Activated CD4-positive, alpha-beta T cell treated with anti-CD3 and anti-CD28 coated beads, Interleukin-2, amount 10 ng/mL, durations not matched to agents 24 days and 14 days (primary cell): ENCODE results near the gene ATP6V1G2. TPM values are rescaled to one million over a fixed set of nuclear protein-coding genes. Genes with fewer than 3 reads are reported as not detected.
"Not testable (repeated sequence)": the region's sequence is repeated elsewhere in the genome, so short reads cannot be mapped to it uniquely, and the experiment has no call there.

Experiments used
- DNase-seq: peaks from one replicate; pipeline ENCODE4 v3.0.0; 2022
- H3K27ac Mint-ChIP-seq: one replicate; pipeline ENCODE4 v1.8.0; 2022; ENCODE audit warnings: mild to moderate bottlenecking, mixed read lengths
- H3K27me3 Mint-ChIP-seq: one replicate; pipeline ENCODE4 v1.8.0; 2022; ENCODE audit warnings: mixed read lengths
- H3K36me3 Mint-ChIP-seq: one replicate; pipeline ENCODE4 v1.8.0; 2022; ENCODE audit warnings: low read depth, mild to moderate bottlenecking, mixed read lengths
- H3K4me1 Mint-ChIP-seq: one replicate; pipeline ENCODE4 v1.8.0; 2021; ENCODE audit warnings: mixed read lengths
- H3K4me3 Mint-ChIP-seq: one replicate; pipeline ENCODE4 v1.8.0; 2022; ENCODE audit warnings: mild to moderate bottlenecking, moderate library complexity, mixed read lengths
- H3K9me3 Mint-ChIP-seq: one replicate; pipeline ENCODE4 v1.8.0; 2021; ENCODE audit warnings: mixed read lengths
- intact Hi-C: fragments of 100-400 bp; cut with micrococcal nuclease; formaldehyde crosslinking; loops from one replicate; pipeline ENCODE4 v1.15.1; 2023
- total RNA-seq: library from RNA; stranded (reverse); gene quantifications from 2 replicates; pipeline ENCODE4 v1.2.3, GENCODE V29; 2022

Gene ATP6V1G2
- total RNA-seq, result 0.89 and 0.92 TPM in 2 replicates

DNA sequence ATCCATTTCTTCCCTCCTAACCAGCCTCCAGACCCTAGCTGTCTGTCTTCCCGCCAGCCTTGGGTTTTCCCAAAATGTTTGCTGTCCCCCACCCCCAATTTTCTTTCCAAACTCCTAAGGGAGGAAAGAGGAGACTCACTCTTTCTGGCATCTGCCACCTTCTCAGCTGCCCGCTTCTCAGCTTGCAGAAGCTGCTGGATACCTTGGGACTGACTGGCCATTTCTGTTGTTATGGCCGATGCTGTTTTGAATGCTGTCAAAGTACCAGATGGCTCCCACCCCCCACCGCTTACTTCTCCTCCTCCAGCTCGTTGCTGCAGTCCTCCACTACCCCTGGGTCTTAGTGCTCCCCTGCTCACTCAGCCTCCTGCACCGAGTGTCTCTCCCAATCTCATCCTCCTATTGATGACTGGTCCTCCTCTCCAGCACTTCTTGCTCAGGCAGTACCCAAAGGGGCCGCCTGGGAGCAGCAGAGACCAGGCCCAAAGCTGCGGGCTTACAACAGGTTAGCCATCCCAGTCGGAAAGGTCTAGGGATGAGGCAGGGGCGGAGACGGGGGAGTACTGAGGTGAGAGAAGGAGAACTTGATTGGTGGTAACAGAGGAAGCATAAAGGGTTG is at the start of gene ATP6V1G2:
Gene ATP6V1G2 (minus strand): TSS at position 270 of the 619 bp plus-strand sequence. CDS start 49 bp downstream, at position 221.
- H3K9me3 Mint-ChIP-seq, result no peaks in the 10 kb centered on the region
- peaks cover 17% of the 10 kb centered on the region for H3K36me3 Mint-ChIP-seq
- intact Hi-C loops, result loop anchor here (1.0 to 10.0 kb wide), 5 partner anchors 52 to 318 kb away; partner anchors contain the start of genes CLIC1 and NEU1
- H3K4me3 Mint-ChIP-seq, result peak within 1 kb of the TSS; percentile 91
- H3K4me1 Mint-ChIP-seq, result peaks cover 48% of the 10 kb centered on the region
- H3K27me3 Mint-ChIP-seq, result no peaks in the 10 kb centered on the region
- H3K27ac Mint-ChIP-seq, result peak within 1 kb of the TSS; percentile 91
- DNase-seq, result peak; percentile 97

DNA sequence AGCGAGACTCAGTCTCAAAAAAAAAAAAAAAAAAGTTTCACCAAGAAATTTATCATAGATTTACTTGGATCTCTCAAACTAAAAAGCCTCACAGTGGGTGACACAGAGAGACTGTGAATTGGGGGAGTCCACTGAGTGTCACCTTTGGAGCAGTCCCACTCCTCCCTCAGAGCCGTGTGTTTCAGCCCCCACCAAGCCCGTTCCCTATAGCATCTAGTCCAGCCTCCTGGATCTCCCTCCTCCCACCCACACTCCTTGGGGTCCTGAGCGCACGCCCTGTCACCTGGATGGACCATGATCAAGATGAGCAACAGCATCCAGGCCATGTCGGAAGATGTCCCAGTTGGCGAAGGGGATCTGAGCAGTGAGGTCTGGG is 46.0 kb upstream of the ATP6V1G2 start:
- peak; percentile 66 for DNase-seq
- intact Hi-C loops, result no loop called here
- Mint-ChIP-seq H3K27me3 (no peaks in the 10 kb centered on the region), H3K36me3 (peaks cover 12% of the 10 kb centered on the region), H3K9me3 (no peaks in the 10 kb centered on the region), H3K4me1 (peaks cover 49% of the 10 kb centered on the region), H3K27ac (peak overlapping the region; percentile 71), H3K4me3 (peak overlapping the region; percentile 76)

DNA sequence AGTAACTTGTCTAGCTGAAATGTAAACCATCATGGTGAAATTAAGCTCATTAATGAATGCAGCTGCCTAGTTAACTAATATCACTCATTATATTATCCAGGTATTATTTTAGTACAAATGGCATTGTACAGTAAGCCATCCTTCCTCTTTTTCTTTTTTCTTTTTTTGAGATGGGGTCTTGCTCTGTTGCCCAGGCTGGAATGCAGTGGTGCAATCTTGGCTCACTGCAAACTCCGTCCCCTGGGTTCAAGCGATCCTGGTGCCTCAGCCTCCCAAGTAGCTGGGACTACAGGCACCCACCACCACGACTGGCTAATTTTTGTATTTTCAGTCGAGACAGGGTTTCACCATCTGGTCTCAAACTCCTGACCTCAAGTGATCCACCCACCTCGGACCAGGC is 44.3 kb upstream of the ATP6V1G2 start:
- H3K27ac Mint-ChIP-seq, intact Hi-C loops, H3K4me3 Mint-ChIP-seq, H3K27me3 Mint-ChIP-seq, H3K9me3 Mint-ChIP-seq, DNase-seq: not testable (repeated sequence)
- peaks cover 13% of the 10 kb centered on the region for H3K36me3 Mint-ChIP-seq
- peaks cover 53% of the 10 kb centered on the region for H3K4me1 Mint-ChIP-seq

DNA sequence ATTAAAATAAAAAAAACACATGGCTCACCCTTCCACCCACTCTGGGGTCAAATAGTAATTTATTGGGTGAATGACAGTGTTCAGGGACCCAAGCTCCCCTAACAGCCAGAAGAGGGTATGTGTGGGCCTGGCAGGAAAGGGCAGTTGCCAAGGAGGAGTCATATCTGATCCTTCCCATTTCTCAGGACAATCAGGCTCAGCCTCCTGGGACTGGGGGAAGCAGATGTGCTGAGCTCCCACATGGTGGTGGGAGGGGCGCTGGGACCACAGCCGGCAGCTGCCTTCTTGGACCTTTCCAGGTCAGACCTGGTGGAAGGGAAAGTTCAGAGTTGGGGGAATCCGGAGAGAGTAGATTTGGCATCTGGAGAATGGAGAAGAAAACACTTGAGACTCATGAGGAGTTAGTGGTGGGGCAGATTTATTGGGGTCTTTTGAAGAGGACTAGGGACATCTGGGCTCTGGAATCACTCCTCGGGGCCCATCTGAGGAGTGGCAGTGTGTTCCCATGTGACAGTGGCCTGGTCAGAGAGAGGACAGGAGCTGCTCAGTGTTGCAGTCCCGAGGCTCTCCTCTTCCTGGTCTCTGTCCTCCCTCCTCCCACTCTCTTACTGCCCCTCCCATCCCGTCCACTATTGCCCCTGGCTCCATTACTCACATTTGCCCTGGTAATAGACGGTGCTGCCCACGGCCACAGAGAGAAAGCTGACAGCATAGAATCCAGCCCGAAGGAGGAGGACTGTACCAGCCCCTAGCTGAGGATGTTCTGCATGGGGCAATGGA is 42.7 kb upstream of the ATP6V1G2 start:
- Mint-ChIP-seq H3K9me3 (no peaks in the 10 kb centered on the region), H3K27me3 (no peaks in the 10 kb centered on the region), H3K4me3 (peak overlapping the region; percentile 66), H3K4me1 (peaks cover 58% of the 10 kb centered on the region), H3K27ac (peak overlapping the region; percentile 34), H3K36me3 (peaks cover 15% of the 10 kb centered on the region)
- intact Hi-C loops, result no loop called here
- DNase-seq, result no peak

DNA sequence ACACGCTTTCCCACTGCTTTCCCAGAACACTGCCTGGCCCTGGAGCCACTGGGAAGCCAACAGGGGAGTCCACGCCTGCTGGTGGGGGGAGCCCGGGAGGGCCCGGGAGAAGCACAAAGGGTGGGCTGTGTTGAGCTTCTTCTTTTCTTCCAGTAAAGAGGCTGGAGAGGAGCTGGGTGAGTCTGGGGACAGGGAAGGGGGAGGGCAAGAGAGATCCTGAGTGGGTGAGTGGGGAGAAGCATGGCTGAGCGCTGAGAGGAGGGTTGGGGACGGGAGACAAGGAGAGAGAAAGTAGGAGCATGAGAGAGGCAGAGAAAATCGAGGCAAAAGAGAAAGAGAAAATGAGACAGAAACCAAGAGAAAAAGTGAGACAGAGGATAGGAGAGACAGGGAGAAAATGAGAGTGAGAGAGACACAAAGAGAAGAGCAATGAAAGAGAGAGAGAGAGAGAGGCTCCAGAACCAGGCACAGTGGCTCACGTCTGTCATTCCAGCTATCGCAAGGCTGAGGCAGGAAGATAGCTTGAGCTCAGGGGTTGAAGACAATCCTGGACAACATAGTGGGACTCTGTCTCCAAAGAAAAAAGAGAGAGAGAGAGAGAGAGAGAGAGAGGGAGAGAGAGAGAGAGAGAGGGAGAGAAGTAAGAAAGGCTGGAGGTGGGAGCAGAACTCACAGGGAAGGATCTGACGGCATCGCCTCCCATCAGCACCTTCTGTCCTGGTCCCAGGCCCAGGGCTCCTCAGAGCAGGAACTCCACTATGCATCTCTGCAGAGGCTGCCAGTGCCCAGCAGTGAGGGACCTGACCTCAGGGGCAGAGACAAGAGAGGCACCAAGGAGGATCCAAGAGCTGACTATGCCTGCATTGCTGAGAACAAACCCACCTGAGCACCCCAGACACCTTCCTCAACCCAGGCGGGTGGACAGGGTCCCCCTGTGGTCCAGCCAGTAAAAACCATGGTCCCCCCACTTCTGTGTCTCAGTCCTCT is 41.7 kb upstream of the ATP6V1G2 start:
- intact Hi-C loops, result no loop called here
- Mint-ChIP-seq H3K4me1 (peaks cover 60% of the 10 kb centered on the region), H3K9me3 (no peaks in the 10 kb centered on the region)

DNA sequence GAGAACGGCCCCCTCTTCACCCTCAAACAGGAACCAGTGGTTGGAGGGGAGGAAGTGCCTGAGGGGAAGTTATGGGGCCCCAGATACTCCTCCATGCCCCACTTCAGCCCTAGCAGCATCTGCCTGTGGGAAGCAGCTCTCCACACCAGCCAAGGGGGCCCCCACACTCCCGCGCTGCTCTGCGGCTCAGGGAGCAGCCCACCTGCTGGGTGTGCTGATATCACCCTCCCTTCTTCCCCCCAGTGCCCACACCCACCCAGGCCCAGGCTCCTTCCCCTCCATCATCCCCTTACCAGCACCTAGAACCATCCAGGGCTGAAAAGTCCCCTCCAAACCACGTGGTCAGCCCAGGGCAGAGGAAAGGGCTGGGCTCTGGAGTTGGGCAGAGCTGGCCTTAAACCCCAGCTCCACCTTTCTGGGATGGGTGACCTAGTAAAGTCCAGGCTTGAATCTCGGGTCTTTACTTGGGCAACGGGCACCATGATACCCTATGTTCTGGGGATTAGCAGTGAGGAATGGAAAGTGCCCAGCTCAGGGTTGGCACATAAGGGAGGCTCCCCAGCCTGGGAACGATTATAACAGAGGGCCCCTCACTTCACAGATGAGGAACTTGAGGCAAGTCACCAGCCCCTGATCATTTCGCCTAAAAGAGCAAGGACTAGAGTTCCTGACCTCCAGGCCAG is 40.3 kb upstream of the ATP6V1G2 start:
- peak; percentile 78 for DNase-seq

More for the DNA sequence above, 41.7 kb upstream of the ATP6V1G2 start:
- H3K27ac Mint-ChIP-seq, result peak overlapping the region; percentile 94
- peak; percentile 69 for DNase-seq
- H3K4me3 Mint-ChIP-seq, result peak overlapping the region; percentile 89
- no peaks in the 10 kb centered on the region for H3K27me3 Mint-ChIP-seq
- peaks cover 15% of the 10 kb centered on the region for H3K36me3 Mint-ChIP-seq

DNA sequence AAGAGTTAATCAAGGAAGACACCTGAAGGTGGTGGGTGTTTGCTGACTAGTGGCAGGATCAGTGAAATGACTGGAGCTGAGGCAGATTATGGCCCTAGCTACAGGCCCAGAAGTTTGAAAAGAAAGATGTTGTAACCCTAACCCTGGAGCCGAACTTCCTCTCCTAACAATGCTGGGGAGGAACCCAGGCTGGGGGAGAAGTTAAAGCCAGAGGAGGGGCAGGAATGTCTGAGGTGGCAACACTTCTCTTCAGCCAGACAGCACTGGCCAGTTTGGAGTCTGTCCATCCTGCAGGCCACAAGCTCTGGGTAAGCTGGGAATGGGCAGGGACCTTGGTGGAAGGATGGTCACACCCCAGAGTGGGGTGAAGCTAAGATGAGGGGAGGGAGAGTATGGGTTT is 39.6 kb upstream of the ATP6V1G2 start, which contains the start of gene LST1:
Gene LST1 (plus strand): TSS at position 270 of the 400 bp plus-strand sequence. CDS start 1,023 bp downstream, outside the sequence.
- Mint-ChIP-seq H3K27me3 (no peaks in the 10 kb centered on the region), H3K4me1 (peaks cover 58% of the 10 kb centered on the region), H3K36me3 (peaks cover 26% of the 10 kb centered on the region), H3K27ac (peak within 1 kb of the TSS; percentile 96), H3K9me3 (no peaks in the 10 kb centered on the region), H3K4me3 (peak within 1 kb of the TSS; percentile 89)
- intact Hi-C loops, result no loop called here
- DNase-seq, result no peak

More for the DNA sequence above, 40.3 kb upstream of the ATP6V1G2 start:
- Mint-ChIP-seq H3K27me3 (no peaks in the 10 kb centered on the region), H3K4me1 (peaks cover 60% of the 10 kb centered on the region), H3K9me3 (no peaks in the 10 kb centered on the region), H3K4me3 (peak overlapping the region; percentile 89), H3K27ac (peak overlapping the region; percentile 96), H3K36me3 (peaks cover 22% of the 10 kb centered on the region)
- intact Hi-C loops, result no loop called here

DNA sequence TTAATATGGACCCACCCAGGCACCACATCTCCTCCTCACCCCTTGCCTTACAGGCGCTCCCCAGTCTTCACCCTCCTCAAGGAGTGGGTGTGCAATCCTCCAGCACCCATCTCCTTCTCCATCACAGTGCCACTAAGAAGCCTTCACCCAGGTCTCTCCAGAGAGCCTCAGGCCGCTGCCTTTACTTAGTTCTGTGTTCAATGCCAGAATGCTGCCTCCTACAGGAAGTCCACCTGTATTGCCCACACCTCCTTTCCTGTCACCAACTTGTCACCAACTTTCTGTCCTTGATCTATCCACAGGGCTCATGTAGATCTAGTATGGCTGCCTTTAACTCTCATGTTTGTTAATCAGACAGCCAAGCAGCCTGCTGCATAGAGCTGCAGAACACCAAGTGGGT is 39.1 kb upstream of the ATP6V1G2 start:
- peaks cover 29% of the 10 kb centered on the region for H3K36me3 Mint-ChIP-seq
- H3K4me1 Mint-ChIP-seq, result peaks cover 59% of the 10 kb centered on the region
- H3K4me3 Mint-ChIP-seq, result peak overlapping the region; percentile 89
- intact Hi-C loops, result loop anchor here (1.0 kb wide), 1 partner anchor 13 kb away; no protein-coding TSS in a partner anchor
- no peaks in the 10 kb centered on the region for H3K9me3 Mint-ChIP-seq
- DNase-seq, result peak; percentile 86
- H3K27me3 Mint-ChIP-seq, result no peaks in the 10 kb centered on the region
- peak overlapping the region; percentile 96 for H3K27ac Mint-ChIP-seq

DNA sequence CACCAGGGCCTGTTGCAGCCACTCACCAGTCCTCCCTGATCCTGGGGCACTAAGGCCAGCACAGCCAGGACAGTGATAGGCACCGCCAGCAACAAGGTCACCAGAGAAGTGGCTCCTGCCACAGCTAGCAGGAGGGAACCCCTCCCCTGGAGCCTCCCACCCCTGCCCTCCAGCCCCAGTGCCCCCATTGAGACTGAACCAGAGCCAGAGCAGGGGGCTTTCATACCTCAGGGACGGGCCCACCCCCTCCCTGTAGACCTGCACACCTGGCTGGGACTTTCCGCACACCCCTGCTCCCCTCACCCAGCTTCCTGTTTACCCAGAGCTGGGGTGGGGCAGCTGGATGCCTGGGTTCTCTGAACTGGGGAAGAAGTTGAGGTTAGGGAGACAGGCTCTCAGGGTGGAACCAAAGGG is 35.8 kb upstream of the ATP6V1G2 start, which contains the start of gene LTB:
Gene LTB (minus strand): TSS at position 195 of the 414 bp plus-strand sequence. CDS start 7 bp downstream, at position 188.
- H3K4me3 Mint-ChIP-seq, result peak within 1 kb of the TSS; percentile 94

DNA sequence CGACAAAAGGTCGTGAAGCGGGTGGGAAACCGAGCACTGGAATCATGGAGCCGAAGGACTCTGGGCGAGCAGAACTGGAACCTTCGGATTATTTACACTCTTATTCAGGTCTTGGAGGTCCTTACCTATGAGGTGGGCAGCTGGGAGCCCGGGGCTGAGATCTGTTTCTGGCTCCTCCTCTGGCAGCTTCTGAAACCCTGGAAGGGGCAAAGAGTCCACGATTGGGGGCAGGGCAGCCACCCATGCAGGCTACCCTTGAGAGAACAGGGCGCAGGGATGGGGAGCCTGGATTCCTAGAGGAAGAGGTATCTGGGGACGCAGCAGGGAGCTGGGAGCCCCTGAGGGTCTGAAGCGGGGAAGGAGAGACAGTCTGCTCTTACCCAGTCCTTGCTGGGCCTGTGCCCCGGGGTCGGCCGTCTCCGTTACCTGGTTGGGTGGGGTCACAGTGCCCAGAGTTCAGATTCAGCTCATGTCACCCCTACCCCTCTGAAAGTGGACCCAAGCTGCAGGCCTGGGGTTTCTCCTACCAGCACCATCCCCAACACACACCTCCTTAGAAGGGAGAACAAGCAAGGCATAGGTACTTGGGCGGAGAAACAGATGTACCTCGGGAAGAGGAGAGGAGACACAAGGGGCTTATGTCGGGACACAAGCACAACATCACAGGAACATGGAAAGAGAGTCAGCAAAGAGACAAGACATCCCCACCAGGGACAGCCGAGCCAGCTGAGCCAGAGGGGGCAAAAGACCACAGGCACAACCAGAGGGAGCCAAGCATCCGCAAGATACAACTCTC is 35.2 kb upstream of the ATP6V1G2 start:
- Mint-ChIP-seq H3K27ac (peak overlapping the region; percentile 91), H3K27me3 (no peaks in the 10 kb centered on the region), H3K9me3 (no peaks in the 10 kb centered on the region), H3K36me3 (peaks cover 54% of the 10 kb centered on the region), H3K4me3 (peak overlapping the region; percentile 94), H3K4me1 (peaks cover 63% of the 10 kb centered on the region)
- peak; percentile 75 for DNase-seq
- intact Hi-C loops, result loop anchor here (1.0 to 5.0 kb wide), 6 partner anchors 17 to 156 kb away; partner anchors contain the start of genes CLIC1, NFKBIL1 and PRRC2A

More for the DNA sequence above, 35.8 kb upstream of the ATP6V1G2 start, which contains the start of gene LTB:
- DNase-seq, result peak; percentile 92
- Mint-ChIP-seq H3K27me3 (no peaks in the 10 kb centered on the region), H3K9me3 (no peaks in the 10 kb centered on the region), H3K27ac (peak within 1 kb of the TSS; percentile 91), H3K4me1 (peaks cover 64% of the 10 kb centered on the region), H3K36me3 (peaks cover 48% of the 10 kb centered on the region)
- intact Hi-C loops, result loop anchor here (5.0 kb wide), 2 partner anchors 90 to 155 kb away; partner anchors contain the start of gene CLIC1

DNA sequence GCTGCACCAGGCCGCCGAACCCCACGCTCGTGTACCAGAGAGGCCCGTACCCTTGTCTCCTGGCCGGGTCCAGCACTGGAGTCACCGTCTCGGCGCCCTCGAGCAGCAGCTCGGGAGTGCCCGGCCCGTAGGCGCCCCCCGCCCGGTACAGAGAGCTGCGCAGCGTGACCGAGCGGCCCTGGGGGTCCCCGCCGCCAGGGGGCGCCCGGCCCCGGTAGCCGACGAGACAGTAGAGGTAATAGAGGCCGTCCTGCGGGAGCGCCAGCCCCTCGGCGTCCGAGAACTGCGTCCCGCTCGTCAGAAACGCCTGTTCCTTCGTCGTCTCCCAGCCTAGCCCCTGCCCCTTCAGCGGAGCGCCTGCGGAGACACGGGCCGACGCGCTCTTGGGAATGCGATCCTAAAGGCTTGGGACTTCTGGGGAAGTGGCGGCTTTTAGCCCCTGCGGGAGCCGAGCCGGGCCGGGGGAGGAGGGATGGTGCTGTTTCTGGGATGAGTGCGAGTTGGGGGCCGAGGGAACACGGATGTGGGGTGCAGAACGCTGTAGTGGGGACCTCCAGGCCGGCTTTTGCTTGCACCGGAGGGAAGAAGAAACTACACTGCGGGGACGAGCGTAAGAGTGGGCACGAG is 34.5 kb upstream of the ATP6V1G2 start:
- DNase-seq, result peak; percentile 96
- peak overlapping the region; percentile 94 for H3K4me3 Mint-ChIP-seq
- no peaks in the 10 kb centered on the region for H3K9me3 Mint-ChIP-seq
- peaks cover 61% of the 10 kb centered on the region for H3K36me3 Mint-ChIP-seq
- intact Hi-C loops, result loop anchor here (1.0 to 5.0 kb wide), 7 partner anchors 9 to 156 kb away; partner anchors contain the start of genes CLIC1, LTA, NFKBIL1 and PRRC2A
- peak overlapping the region; percentile 91 for H3K27ac Mint-ChIP-seq
- peaks cover 62% of the 10 kb centered on the region for H3K4me1 Mint-ChIP-seq
- no peaks in the 10 kb centered on the region for H3K27me3 Mint-ChIP-seq
